Astrocyte (in vitro differentiated cells and primary cell): ENCODE measurements around the gene NEUROG1. TPM values are rescaled to one million over a fixed set of nuclear protein-coding genes. Genes with fewer than 3 reads are reported as not detected.

ENCODE experiments used
- DNase-seq: peaks from one replicate; pipeline ENCODE4 v3.0.0-alpha.2; 2010; ENCODE audit warnings: low read depth
- FAIRE-seq: peaks from 2 replicates; lab custom pipeline; 2011; peaks lifted over from hg19 to GRCh38; lab: Jason Lieb, UNC
- H2AFZ ChIP-seq: 2 replicates; pipeline ENCODE4 v1.6.0; 2012; ENCODE audit warnings: low read depth, low read length, inconsistent platforms
- H3K27ac ChIP-seq: 2 replicates; pipeline ENCODE4 v1.5.1; 2011; ENCODE audit warnings: low read depth, low read length, inconsistent platforms
- H3K27me3 ChIP-seq: 2 replicates; pipeline ENCODE4 v1.6.0; 2011; ENCODE audit warnings: low read length, inconsistent platforms; ENCODE audit not compliant: insufficient read depth
- H3K36me3 ChIP-seq: 2 replicates; pipeline ENCODE4 v1.5.1; 2011; ENCODE audit warnings: low read length, inconsistent platforms; ENCODE audit not compliant: insufficient read depth
- H3K4me1 ChIP-seq: 2 replicates; pipeline ENCODE4 v1.5.1; 2011; ENCODE audit warnings: low read length, inconsistent platforms; ENCODE audit not compliant: insufficient read depth
- H3K4me2 ChIP-seq: 2 replicates; pipeline ENCODE4 v1.6.0; 2012; ENCODE audit warnings: low read length, inconsistent platforms
- H3K4me3 ChIP-seq: 2 replicates; pipeline ENCODE4 v1.5.1; 2011; ENCODE audit warnings: low read depth, mild to moderate bottlenecking, low read length, inconsistent platforms; ENCODE audit not compliant: insufficient read depth
- H3K79me2 ChIP-seq: 2 replicates; pipeline ENCODE4 v1.6.0; 2012; ENCODE audit warnings: mild to moderate bottlenecking, low read length, inconsistent platforms; ENCODE audit not compliant: insufficient read depth
- H3K9ac ChIP-seq: 2 replicates; pipeline ENCODE4 v1.6.0; 2012; ENCODE audit warnings: mild to moderate bottlenecking, low read length, inconsistent platforms
- H3K9me3 ChIP-seq: 2 replicates; pipeline ENCODE4 v1.5.1; 2012; ENCODE audit warnings: low read depth, mild to moderate bottlenecking, low read length, inconsistent platforms; ENCODE audit not compliant: insufficient read depth
- H4K20me1 ChIP-seq: 2 replicates; pipeline ENCODE4 v1.6.0; 2012; ENCODE audit warnings: low read length, inconsistent platforms; ENCODE audit not compliant: insufficient read depth
- H3K27ac Mint-ChIP-seq: one replicate; pipeline ENCODE4 v1.8.0; 2021; ENCODE audit warnings: mild to moderate bottlenecking, mixed read lengths; ENCODE audit not compliant: unreplicated experiment
- H3K27me3 Mint-ChIP-seq: one replicate; pipeline ENCODE4 v1.8.0; 2021; ENCODE audit warnings: low read depth, mixed read lengths; ENCODE audit not compliant: unreplicated experiment
- H3K36me3 Mint-ChIP-seq: one replicate; pipeline ENCODE4 v1.8.0; 2021; ENCODE audit warnings: low read depth, mixed read lengths; ENCODE audit not compliant: unreplicated experiment
- H3K4me1 Mint-ChIP-seq: one replicate; pipeline ENCODE4 v1.8.0; 2021; ENCODE audit warnings: low read depth, mixed read lengths; ENCODE audit not compliant: unreplicated experiment
- H3K4me3 Mint-ChIP-seq: one replicate; pipeline ENCODE4 v1.8.0; 2021; ENCODE audit warnings: mild to moderate bottlenecking, moderate library complexity, mixed read lengths; ENCODE audit not compliant: unreplicated experiment
- H3K9me3 Mint-ChIP-seq: one replicate; pipeline ENCODE4 v1.8.0; 2021; ENCODE audit warnings: mild to moderate bottlenecking, mixed read lengths; ENCODE audit not compliant: unreplicated experiment
- EZH2 ChIP-seq: IDR thresholded peaks from 2 replicates; pipeline ENCODE4 v1.6.1; 2012; ENCODE audit warnings: mild to moderate bottlenecking, low read length, inconsistent platforms; ENCODE audit not compliant: insufficient read depth
- total RNA-seq: library from RNA; stranded (reverse); gene quantifications from 2 replicates; pipeline ENCODE4 v1.2.1, GENCODE V29; 2021
- TF ChIP-seq, protein P1 (sequence below): IDR thresholded peaks from 2 replicates; pipeline ENCODE4 v1.5.1; 2011; ENCODE audit warnings: low read depth, mild to moderate bottlenecking, inconsistent platforms, low read length, moderate library complexity; ENCODE audit not compliant: insufficient read depth

NEUROG1 gene
- total RNA-seq, 1 donor from 2014 or later: not detected

DNA sequence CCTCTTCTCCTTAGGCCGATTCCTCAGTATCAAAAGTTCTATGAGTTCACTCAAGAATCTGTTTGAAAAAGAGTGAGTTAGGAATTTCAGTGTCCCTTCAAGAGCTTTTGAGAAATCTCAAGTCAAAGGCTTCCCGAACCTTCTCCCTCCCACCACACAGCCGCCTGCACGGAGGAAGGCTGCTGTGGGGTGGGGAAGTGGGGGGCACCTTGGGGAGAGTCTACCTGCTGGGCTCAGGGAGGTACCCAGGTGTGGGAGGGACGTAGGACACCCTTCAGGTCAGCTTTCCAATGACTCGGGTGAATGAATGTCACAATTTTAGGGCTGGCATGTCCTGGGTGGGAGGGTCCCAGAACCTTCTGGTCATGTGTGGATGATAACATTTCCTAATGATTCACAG is 25.5 kb upstream of the NEUROG1 start:
- Histone ChIP-seq H3K4me1 (no peaks in the 10 kb centered on the region), H3K4me3 (no peak overlapping the region), H3K36me3 (no peaks in the 10 kb centered on the region), H3K9me3 (peaks cover 2% of the 10 kb centered on the region), H2AFZ (peak overlapping the region; percentile 54), H4K20me1 (no peaks in the 10 kb centered on the region), H3K4me2 (peak overlapping the region; percentile 43), H3K27ac (no peak overlapping the region), H3K79me2 (no peaks in the 10 kb centered on the region), H3K27me3 (peaks cover 30% of the 10 kb centered on the region), H3K9ac (no peak overlapping the region)
- Mint-ChIP-seq H3K36me3 (no peaks in the 10 kb centered on the region), H3K9me3 (peaks cover 4% of the 10 kb centered on the region), H3K27me3 (peaks cover 67% of the 10 kb centered on the region), H3K4me1 (no peaks in the 10 kb centered on the region), H3K27ac (no peak overlapping the region), H3K4me3 (no peak overlapping the region)
- TF ChIP-seq EZH2: no peak
- TF ChIP-seq, protein P1, sequence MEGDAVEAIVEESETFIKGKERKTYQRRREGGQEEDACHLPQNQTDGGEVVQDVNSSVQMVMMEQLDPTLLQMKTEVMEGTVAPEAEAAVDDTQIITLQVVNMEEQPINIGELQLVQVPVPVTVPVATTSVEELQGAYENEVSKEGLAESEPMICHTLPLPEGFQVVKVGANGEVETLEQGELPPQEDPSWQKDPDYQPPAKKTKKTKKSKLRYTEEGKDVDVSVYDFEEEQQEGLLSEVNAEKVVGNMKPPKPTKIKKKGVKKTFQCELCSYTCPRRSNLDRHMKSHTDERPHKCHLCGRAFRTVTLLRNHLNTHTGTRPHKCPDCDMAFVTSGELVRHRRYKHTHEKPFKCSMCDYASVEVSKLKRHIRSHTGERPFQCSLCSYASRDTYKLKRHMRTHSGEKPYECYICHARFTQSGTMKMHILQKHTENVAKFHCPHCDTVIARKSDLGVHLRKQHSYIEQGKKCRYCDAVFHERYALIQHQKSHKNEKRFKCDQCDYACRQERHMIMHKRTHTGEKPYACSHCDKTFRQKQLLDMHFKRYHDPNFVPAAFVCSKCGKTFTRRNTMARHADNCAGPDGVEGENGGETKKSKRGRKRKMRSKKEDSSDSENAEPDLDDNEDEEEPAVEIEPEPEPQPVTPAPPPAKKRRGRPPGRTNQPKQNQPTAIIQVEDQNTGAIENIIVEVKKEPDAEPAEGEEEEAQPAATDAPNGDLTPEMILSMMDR: no peak
- DNase-seq: no peak
- no peak for FAIRE-seq

DNA sequence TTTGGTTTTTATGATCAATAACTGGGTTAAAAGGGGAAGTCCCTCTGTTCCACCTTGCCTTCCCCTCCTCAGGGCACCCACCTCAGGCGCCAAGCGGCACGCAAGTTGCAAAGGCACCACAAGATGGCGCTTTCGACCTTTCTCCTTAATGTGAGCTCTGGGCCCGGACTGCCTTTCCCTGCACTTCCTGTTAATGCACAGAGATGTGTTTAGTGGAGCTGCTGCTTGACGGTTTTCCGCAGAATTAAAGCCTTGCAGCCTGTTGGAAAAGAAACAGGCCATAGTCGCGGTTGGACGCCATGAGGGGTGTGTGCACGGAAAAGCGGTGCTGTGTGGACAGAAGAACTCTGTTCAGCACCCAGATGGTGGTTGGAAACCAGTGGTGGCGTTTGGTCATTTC is 25.1 kb upstream of the NEUROG1 start:
- no peak overlapping the region for H3K27ac Mint-ChIP-seq
- H3K4me1 ChIP-seq: no peaks in the 10 kb centered on the region
- no peaks in the 10 kb centered on the region for H3K36me3 Mint-ChIP-seq
- H3K27me3 Mint-ChIP-seq: peaks cover 67% of the 10 kb centered on the region
- no peaks in the 10 kb centered on the region for H4K20me1 ChIP-seq
- no peaks in the 10 kb centered on the region for H3K79me2 ChIP-seq
- FAIRE-seq (no peak), DNase-seq (peak; percentile 38)
- H3K4me3 Mint-ChIP-seq: no peak overlapping the region
- H3K9ac ChIP-seq: no peak overlapping the region
- H3K27me3 ChIP-seq: peaks cover 34% of the 10 kb centered on the region
- H2AFZ ChIP-seq: peak overlapping the region; percentile 54
- peak overlapping the region; percentile 43 for H3K4me2 ChIP-seq
- H3K27ac ChIP-seq: no peak overlapping the region
- no peak for TF ChIP-seq EZH2
- TF ChIP-seq, protein P1: peak; percentile 86
- H3K9me3 ChIP-seq: peaks cover 3% of the 10 kb centered on the region
- H3K4me1 Mint-ChIP-seq: no peaks in the 10 kb centered on the region
- no peak overlapping the region for H3K4me3 ChIP-seq
- H3K9me3 Mint-ChIP-seq: peaks cover 4% of the 10 kb centered on the region
- H3K36me3 ChIP-seq: no peaks in the 10 kb centered on the region

DNA sequence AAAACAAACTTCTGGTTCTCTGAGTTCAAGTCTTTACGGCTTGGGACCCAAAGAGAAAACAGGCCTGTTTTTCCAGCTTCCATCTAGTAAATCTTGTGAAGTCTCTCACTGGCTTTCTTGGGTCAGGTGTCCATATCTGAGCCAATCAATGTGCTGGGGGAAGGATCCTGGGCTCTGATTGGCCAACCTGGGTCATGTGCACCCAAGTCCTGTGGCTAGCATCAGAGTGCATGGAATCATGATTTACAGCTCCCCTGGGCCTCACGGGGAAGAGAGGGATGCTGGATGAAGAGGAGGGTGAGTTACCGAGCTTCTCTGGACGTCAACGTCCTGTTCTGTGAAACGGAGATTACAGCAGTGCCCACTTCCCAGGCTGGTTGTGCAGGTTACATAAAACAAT is 23.6 kb upstream of the NEUROG1 start:
- TF ChIP-seq, protein P1: no peak
- no peak for TF ChIP-seq EZH2
- H3K27me3 Mint-ChIP-seq: peaks cover 58% of the 10 kb centered on the region

More for the DNA sequence above, 23.6 kb upstream of the NEUROG1 start:
- Histone ChIP-seq H3K27me3 (peaks cover 32% of the 10 kb centered on the region), H3K79me2 (no peaks in the 10 kb centered on the region), H3K4me1 (no peaks in the 10 kb centered on the region), H3K36me3 (no peaks in the 10 kb centered on the region), H3K9me3 (peaks cover 3% of the 10 kb centered on the region), H3K4me2 (no peak overlapping the region), H3K27ac (no peak overlapping the region), H3K9ac (no peak overlapping the region), H4K20me1 (no peaks in the 10 kb centered on the region), H2AFZ (no peak overlapping the region), H3K4me3 (no peak overlapping the region)
- H3K4me1 Mint-ChIP-seq: no peaks in the 10 kb centered on the region
- no peaks in the 10 kb centered on the region for H3K36me3 Mint-ChIP-seq
- peaks cover 4% of the 10 kb centered on the region for H3K9me3 Mint-ChIP-seq
- FAIRE-seq (no peak), DNase-seq (no peak)
- no peak overlapping the region for H3K27ac Mint-ChIP-seq
- H3K4me3 Mint-ChIP-seq: no peak overlapping the region
